Bronchial epithelial cell (primary cell): ENCODE measurements around the gene KRTAP1-3. TPM values are rescaled to one million over a fixed set of nuclear protein-coding genes. Genes with fewer than 3 reads are reported as not detected.
A peak's percentile ranks its signal among the peaks of the same experiment; 100 is the strongest.
"Not testable (repeated sequence)": the region's sequence is repeated elsewhere in the genome, so short reads cannot be mapped to it uniquely, and the experiment has no call there.

Experiments
- DNase-seq: peaks from one replicate; pipeline ENCODE4 v3.0.0-alpha.2; 2010; ENCODE audit warnings: low read depth
- FAIRE-seq: peaks from 2 replicates; lab custom pipeline; 2011; peaks lifted over from hg19 to GRCh38; lab: Jason Lieb, UNC
- H3K27me3 ChIP-seq: 2 replicates; pipeline ENCODE4 v1.5.1; 2011; ENCODE audit warnings: low read length; ENCODE audit not compliant: control insufficient read depth, insufficient read depth
- H3K36me3 ChIP-seq: 2 replicates; pipeline ENCODE4 v1.5.1; 2011; ENCODE audit warnings: low read length; ENCODE audit not compliant: control insufficient read depth, insufficient read depth
- H3K4me3 ChIP-seq: 2 replicates; pipeline ENCODE4 v1.5.1; 2011; ENCODE audit warnings: mild to moderate bottlenecking, low read depth, low read length, control low read depth
- CTCF ChIP-seq: IDR thresholded peaks from 2 replicates; pipeline ENCODE4 v1.5.1; 2011; ENCODE audit warnings: mild to moderate bottlenecking, moderate library complexity, low read length, control low read depth, inconsistent platforms; ENCODE audit not compliant: insufficient read depth, severe bottlenecking
- total RNA-seq: library from RNA; depleted of rRNA; stranded (reverse); fragments of >200 nt; gene quantifications from 2 replicates; pipeline ENCODE4 v1.2.1, GENCODE V29; 2014

The KRTAP1-3 gene
- total RNA-seq, 1 donor from 2014 or later, result not detected

DNA sequence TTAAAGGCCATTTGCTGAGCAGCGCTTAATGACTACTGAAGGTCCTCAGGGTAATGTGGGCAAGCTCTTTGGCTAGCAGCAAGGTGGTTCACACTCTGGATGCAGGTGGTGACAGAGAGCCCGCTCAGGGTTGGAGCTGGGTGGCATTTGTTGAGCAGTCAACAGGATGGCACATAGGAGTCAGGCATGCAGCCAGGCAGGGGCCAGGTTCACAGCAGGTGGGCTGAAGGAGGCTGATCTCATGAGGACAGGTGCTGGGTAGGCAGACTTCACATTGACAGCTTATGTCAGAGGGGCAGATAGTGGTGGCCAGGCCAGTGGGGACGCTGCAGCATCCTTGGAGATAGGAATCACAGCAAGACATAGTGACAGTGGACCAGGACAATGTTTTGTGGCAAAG is 30.3 kb downstream of the KRTAP1-3 start:
- no peak overlapping the region for H3K4me3 ChIP-seq
- no peak for TF ChIP-seq CTCF
- FAIRE-seq, result no peak
- no peaks in the 10 kb centered on the region for H3K36me3 ChIP-seq
- H3K27me3 ChIP-seq, result no peaks in the 10 kb centered on the region
- no peak for DNase-seq

DNA sequence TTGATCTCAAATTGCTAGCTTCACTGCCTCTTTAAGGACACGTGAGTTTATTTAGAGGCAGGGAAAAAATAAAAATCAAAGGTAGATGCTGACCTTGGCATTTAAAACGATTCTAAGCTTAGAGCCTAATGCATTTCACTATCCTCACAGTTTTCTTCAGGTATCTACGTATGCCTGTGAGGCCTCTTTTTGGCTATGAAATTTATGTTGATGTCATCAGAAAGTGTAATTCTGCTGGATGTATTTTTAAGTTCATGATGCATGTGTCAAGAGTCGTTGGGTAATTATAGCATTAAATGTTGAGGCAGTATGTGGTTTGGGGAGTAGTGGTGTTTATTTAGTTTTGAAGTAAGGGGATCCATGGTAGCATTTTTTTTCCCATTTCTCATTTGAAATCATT is 30.7 kb downstream of the KRTAP1-3 start:
- Histone ChIP-seq H3K36me3 (no peaks in the 10 kb centered on the region), H3K27me3 (no peaks in the 10 kb centered on the region), H3K4me3 (no peak overlapping the region)
- DNase-seq, result no peak
- no peak for TF ChIP-seq CTCF
- no peak for FAIRE-seq

GRCh38 chr17:41002814-41003213 is 31.9 kb downstream of the KRTAP1-3 start:
- DNase-seq, result peak; percentile 90
- H3K36me3 ChIP-seq, result no peaks in the 10 kb centered on the region

GRCh38 chr17:41001795-41002194 is 32.9 kb downstream of the KRTAP1-3 start:
- DNase-seq (no peak), FAIRE-seq (no peak)
- H3K4me3 ChIP-seq, result no peak overlapping the region
- H3K27me3 ChIP-seq, result no peaks in the 10 kb centered on the region
- no peak for TF ChIP-seq CTCF
- H3K36me3 ChIP-seq, result no peaks in the 10 kb centered on the region

More at GRCh38 chr17:41002814-41003213, 31.9 kb downstream of the KRTAP1-3 start:
- no peak for FAIRE-seq
- TF ChIP-seq CTCF, result no peak
- Histone ChIP-seq H3K27me3 (no peaks in the 10 kb centered on the region), H3K4me3 (no peak overlapping the region)

DNA sequence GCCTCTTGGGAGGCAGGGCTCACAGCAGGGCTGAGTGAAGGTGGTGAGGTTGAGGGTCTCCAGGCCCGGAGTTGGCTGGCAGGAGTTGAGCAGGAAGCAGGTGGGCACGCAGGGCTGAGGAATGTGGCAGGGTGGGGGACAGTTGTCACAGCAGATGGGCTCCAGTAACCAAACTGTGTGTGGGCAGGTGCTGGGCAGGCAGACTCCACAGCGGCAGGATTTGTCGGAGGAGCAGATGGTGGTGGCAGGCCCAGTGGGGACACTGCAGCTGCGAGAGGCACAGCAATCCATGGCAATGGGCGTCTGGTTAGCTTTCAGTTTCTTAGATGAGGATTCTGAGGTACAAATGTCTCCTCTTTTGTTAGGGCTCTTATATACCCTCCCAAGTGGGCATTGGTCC is 35.1 kb downstream of the KRTAP1-3 start, which contains the start of gene KRTAP3-2:
Gene KRTAP3-2, minus strand, starts transcription at position 344 of the 400 bp plus-strand sequence. Its CDS starts 53 bp downstream, at position 291.
- DNase-seq, H3K4me3 ChIP-seq, H3K36me3 ChIP-seq, H3K27me3 ChIP-seq: not testable (repeated sequence)
- FAIRE-seq, result peak; percentile 55

GRCh38 chr17:40997361-40997760 is 37.3 kb downstream of the KRTAP1-3 start:
- no peak for FAIRE-seq
- H3K4me3 ChIP-seq, result no peak overlapping the region
- no peaks in the 10 kb centered on the region for H3K36me3 ChIP-seq
- no peak for DNase-seq
- TF ChIP-seq CTCF, result no peak
- no peaks in the 10 kb centered on the region for H3K27me3 ChIP-seq
